ENCODE measurements around the gene ABCD1.

ABCD1 gene

GRCh38 chrX:153779891-153780677, 55.4 kb downstream of the ABCD1 start:
- TF ChIP-seq CTCF (IDR thresholded peaks at IDR 0.05), result no peak

- no peak for TF ChIP-seq CTCF (IDR thresholded peaks at IDR 0.05)
Measured at GRCh38 chrX:153780678-153781427, 56.2 kb downstream of the ABCD1 start, which contains the start of gene SRPK3. TSS of gene SRPK3 (plus strand) at chrX:153781041. CDS start at chrX:153781087, 46 bp downstream.

GRCh38 chrX:153781428-153782047, 56.9 kb downstream of the ABCD1 start:
- no peak for TF ChIP-seq CTCF (IDR thresholded peaks at IDR 0.05)

GRCh38 chrX:153782313-153782712, 57.7 kb downstream of the ABCD1 start:
- TF ChIP-seq CTCF (IDR thresholded peaks at IDR 0.05), result no peak

- TF ChIP-seq CTCF (IDR thresholded peaks at IDR 0.05), result no peak
Measured at GRCh38 chrX:153782871-153783270, 58.2 kb downstream of the ABCD1 start.

GRCh38 chrX:153783378-153784013, 58.8 kb downstream of the ABCD1 start:
- no peak for TF ChIP-seq CTCF (IDR thresholded peaks at IDR 0.05)

GRCh38 chrX:153784325-153784967, 59.8 kb downstream of the ABCD1 start:
- no peak for TF ChIP-seq CTCF (IDR thresholded peaks at IDR 0.05)

Measured in LNCAP (cell line).